Naive thymus-derived CD4-positive, alpha-beta T cell (primary cell): ENCODE data around the gene KRT40. TPM values are rescaled to one million over a fixed set of nuclear protein-coding genes. Genes with fewer than 3 reads are reported as not detected.

Experiments
- ATAC-seq: fragments of 150-1000 bp; cut with Tn5 transposase; 2 replicates; pipeline ENCODE4 v1.10.0; 2021; ENCODE audit warnings: mild to moderate bottlenecking, moderate library complexity
- CTCF ChIA-PET: fragments of 350-600 bp; sonication (Branson Sonifier 250); formaldehyde crosslinking; loops from one replicate; lab custom pipeline; 2021; ENCODE audit warnings: antibody characterized with exemption; lab: Charles Lee
- POLR2A ChIA-PET: fragments of 350-600 bp; sonication (Branson Sonifier 250); formaldehyde crosslinking; loops from one replicate; lab custom pipeline; 2021; ENCODE audit warnings: antibody characterized with exemption, inconsistent platforms; lab: Charles Lee
- DNase-seq, 9 donors: peaks; one replicate each; pipeline versions ENCODE4 v3.0.0 to v3.0.0-alpha.2; 2020 to 2022; ENCODE audit warnings: mixed read lengths in 1 of 9
- H3K27ac ChIP-seq: one replicate; pipeline ENCODE4 v1.7.0; 2013; ENCODE audit warnings: mild to moderate bottlenecking, low read depth, low read length, moderate library complexity
- H3K27me3 ChIP-seq, 2 donors: one replicate each; pipeline ENCODE4 v1.7.0; 2013; ENCODE audit warnings: low read length in 2 of 2, mild to moderate bottlenecking in 2 of 2, moderate library complexity in 2 of 2; ENCODE audit not compliant: control insufficient read depth in 2 of 2, insufficient read depth in 2 of 2
- H3K36me3 ChIP-seq, 3 experiments: 1 replicate in 2 of 3; 2 replicates in 1 of 3; pipeline ENCODE4 v1.7.0; 2013; ENCODE audit warnings: low read length in 3 of 3, mild to moderate bottlenecking in 3 of 3, moderate library complexity in 1 of 3; ENCODE audit not compliant: insufficient read depth in 3 of 3, control insufficient read depth in 2 of 3
- H3K4me1 ChIP-seq, 2 donors: one replicate each; pipeline ENCODE4 v1.7.0; 2013; ENCODE audit warnings: low read length in 2 of 2, mild to moderate bottlenecking in 2 of 2, moderate library complexity in 1 of 2; ENCODE audit not compliant: control insufficient read depth in 2 of 2, insufficient read depth in 2 of 2
- H3K4me3 ChIP-seq: 2 replicates; pipeline ENCODE4 v1.7.0; 2013; ENCODE audit warnings: mild to moderate bottlenecking, low read length
- H3K9me3 ChIP-seq, 3 experiments: 1 replicate in 2 of 3; 2 replicates in 1 of 3; pipeline ENCODE4 v1.7.0; 2013; ENCODE audit warnings: low read length in 3 of 3; ENCODE audit not compliant: control insufficient read depth in 2 of 3
- H3K27ac Mint-ChIP-seq, 9 donors: one replicate each; pipeline ENCODE4 v1.8.0; 2020 to 2022; ENCODE audit warnings: mixed read lengths in 9 of 9, mild to moderate bottlenecking in 8 of 9, moderate library complexity in 5 of 9, inconsistent platforms in 2 of 9
- H3K27me3 Mint-ChIP-seq, 5 donors: one replicate each; pipeline ENCODE4 v1.8.0; 2021 to 2022; ENCODE audit warnings: mixed read lengths in 5 of 5, mild to moderate bottlenecking in 1 of 5
- H3K36me3 Mint-ChIP-seq, 5 donors: one replicate each; pipeline ENCODE4 v1.8.0; 2020 to 2022; ENCODE audit warnings: mixed read lengths in 5 of 5, mild to moderate bottlenecking in 3 of 5, inconsistent platforms in 1 of 5
- H3K4me1 Mint-ChIP-seq, 7 donors: one replicate each; pipeline ENCODE4 v1.8.0; 2020 to 2022; ENCODE audit warnings: mixed read lengths in 7 of 7, mild to moderate bottlenecking in 3 of 7, inconsistent platforms in 1 of 7
- H3K4me3 Mint-ChIP-seq, 10 donors: one replicate each; pipeline ENCODE4 v1.8.0; 2020 to 2022; ENCODE audit warnings: mild to moderate bottlenecking in 10 of 10, mixed read lengths in 10 of 10, moderate library complexity in 6 of 10, inconsistent platforms in 2 of 10
- H3K9me3 Mint-ChIP-seq, 11 donors: one replicate each; pipeline ENCODE4 v1.8.0; 2020 to 2022; ENCODE audit warnings: mixed read lengths in 11 of 11, mild to moderate bottlenecking in 4 of 11, inconsistent platforms in 1 of 11, moderate library complexity in 1 of 11
- intact Hi-C, 2 donors: fragments of 100-400 bp; cut with micrococcal nuclease; formaldehyde crosslinking; loops; one replicate each; pipeline ENCODE4 v1.15.1; 2023
- polyA plus RNA-seq, 2 donors: library from polyadenylated mRNA; unstranded; fragments of 300-500 nt; fragmentation: Illumina TruSeq; gene quantifications; one replicate each; pipeline ENCODE4 v1.2.3, GENCODE V29; 2021
- total RNA-seq, 6 experiments: library from RNA in 5 of 6; stranded (reverse) in 5 of 6; gene quantifications; 1 replicate in 5 of 6; 2 replicates in 1 of 6; pipeline ENCODE4 v1.2.3 and lab custom pipeline; 2021 to 2026

Gene KRT40
- total and polyA plus RNA-seq, 7 experiments from 2014 or later = not detected

GRCh38 chr17:40992666-40993065 is 8.5 kb upstream of the KRT40 start:
- CTCF ChIA-PET = interaction anchor here (0.7 kb wide), 1 partner anchor 58 kb away, joined by 3 read pairs; no protein-coding TSS in a partner anchor
- H3K4me3 Mint-ChIP-seq = no peak overlapping the region
- no peaks in the 10 kb centered on the region for H3K4me1 Mint-ChIP-seq
- H3K4me1 ChIP-seq = no peaks in the 10 kb centered on the region
- H3K27ac ChIP-seq = no peak overlapping the region
- H3K27me3 Mint-ChIP-seq = peaks cover 19 to 53% (median 45%) of the 10 kb centered on the region in 5 donors
- no peaks in the 10 kb centered on the region for H3K9me3 ChIP-seq
- intact Hi-C loops = no loop called here
- POLR2A ChIA-PET = no interaction called here
- peaks cover 0 to 6% (median 0%) of the 10 kb centered on the region in 5 donors for H3K36me3 Mint-ChIP-seq
- H3K4me3 ChIP-seq = no peak overlapping the region
- peaks cover 0 to 4% of the 10 kb centered on the region in 2 donors for H3K27me3 ChIP-seq
- no peaks in the 10 kb centered on the region for H3K36me3 ChIP-seq
- ATAC-seq (no peak), DNase-seq (no peak)
- no peak overlapping the region for H3K27ac Mint-ChIP-seq
- H3K9me3 Mint-ChIP-seq = peaks cover 0 to 2% (median 0%) of the 10 kb centered on the region in 11 donors

DNA sequence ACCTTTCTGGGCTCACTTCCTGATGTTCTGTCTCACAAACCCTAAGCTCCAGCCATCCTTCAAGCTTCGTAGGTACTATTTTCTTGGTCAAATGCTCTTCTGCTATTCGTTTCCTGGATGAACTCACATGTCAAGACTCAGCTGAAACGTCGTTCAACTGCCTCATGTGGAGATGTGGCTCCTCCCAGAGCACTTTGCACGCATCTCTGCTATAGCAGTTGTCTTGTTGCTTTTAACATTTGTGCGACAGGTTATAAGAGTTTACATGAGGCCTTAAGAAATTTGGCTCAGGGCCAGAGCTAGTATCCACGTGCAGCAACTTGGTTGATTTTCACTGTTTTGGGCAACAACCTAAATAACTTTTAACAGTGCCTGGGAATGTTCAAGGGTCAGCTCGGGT is 2.8 kb upstream of the KRT40 start:
- H3K36me3 Mint-ChIP-seq = no peaks in the 10 kb centered on the region
- intact Hi-C loops = no loop called here

DNA sequence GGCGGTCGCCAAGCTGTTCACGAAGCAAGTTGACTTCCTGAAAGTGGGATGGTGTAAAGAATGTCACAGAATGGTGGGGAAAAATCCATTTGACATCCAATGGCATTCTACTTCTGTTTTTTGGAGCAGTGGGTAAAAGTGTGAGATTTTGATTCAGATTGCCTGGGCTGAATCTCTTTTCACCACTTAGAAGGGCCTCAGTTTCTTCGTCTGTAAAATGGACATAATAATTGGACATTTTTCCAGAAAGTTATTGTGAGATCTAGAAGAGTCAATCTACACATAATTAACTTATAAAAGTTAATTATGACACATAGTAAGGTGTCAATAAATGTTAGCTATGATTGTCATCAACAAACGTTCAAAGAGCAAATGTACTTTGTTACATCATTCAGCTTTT is 3.0 kb downstream of the KRT40 start:
- ATAC-seq = no peak
- peaks cover 12 to 26% (median 19%) of the 10 kb centered on the region in 5 donors for H3K27me3 Mint-ChIP-seq
- Histone ChIP-seq H3K27ac (no peak overlapping the region), H3K9me3 (no peaks in the 10 kb centered on the region), H3K27me3 (no peaks in the 10 kb centered on the region), H3K4me1 (no peaks in the 10 kb centered on the region), H3K4me3 (no peak overlapping the region), H3K36me3 (no peaks in the 10 kb centered on the region)
- H3K9me3 Mint-ChIP-seq = no peaks in the 10 kb centered on the region
- H3K27ac Mint-ChIP-seq = no peak overlapping the region
- ChIA-PET CTCF (no interaction called here), POLR2A (no interaction called here)
- intact Hi-C loops = no loop called here
- no peak for DNase-seq
- H3K36me3 Mint-ChIP-seq = no peaks in the 10 kb centered on the region
- H3K4me3 Mint-ChIP-seq = no peak overlapping the region
- no peaks in the 10 kb centered on the region for H3K4me1 Mint-ChIP-seq

More for the DNA sequence above, 2.8 kb upstream of the KRT40 start:
- no peak for DNase-seq
- no peaks in the 10 kb centered on the region for H3K9me3 ChIP-seq
- Mint-ChIP-seq H3K4me1 (no peaks in the 10 kb centered on the region), H3K27me3 (peaks cover 0 to 48% (median 21%) of the 10 kb centered on the region in 5 donors), H3K27ac (no peak overlapping the region), H3K9me3 (peaks cover 0 to 2% (median 0%) of the 10 kb centered on the region in 11 donors), H3K4me3 (no peak overlapping the region)
- no peak overlapping the region for H3K4me3 ChIP-seq
- H3K4me1 ChIP-seq = no peaks in the 10 kb centered on the region
- POLR2A ChIA-PET = no interaction called here
- no peak overlapping the region for H3K27ac ChIP-seq
- H3K27me3 ChIP-seq = no peaks in the 10 kb centered on the region
- H3K36me3 ChIP-seq = no peaks in the 10 kb centered on the region
- CTCF ChIA-PET = no interaction called here
- ATAC-seq = no peak

- Mint-ChIP-seq H3K27ac (no peak overlapping the region), H3K36me3 (no peaks in the 10 kb centered on the region), H3K9me3 (no peaks in the 10 kb centered on the region), H3K4me1 (no peaks in the 10 kb centered on the region), H3K4me3 (no peak overlapping the region), H3K27me3 (peaks cover 14 to 28% (median 19%) of the 10 kb centered on the region in 5 donors)
- H3K27me3 ChIP-seq = no peaks in the 10 kb centered on the region
- H3K4me3 ChIP-seq = no peak overlapping the region
- intact Hi-C loops = no loop called here
- ATAC-seq = no peak
- H3K4me1 ChIP-seq = no peaks in the 10 kb centered on the region
- H3K27ac ChIP-seq = no peak overlapping the region
- H3K36me3 ChIP-seq = no peaks in the 10 kb centered on the region
- CTCF ChIA-PET = no interaction called here
- POLR2A ChIA-PET = no interaction called here
- H3K9me3 ChIP-seq = no peaks in the 10 kb centered on the region
- no peak for DNase-seq
Observed at GRCh38 chr17:40980596-40980995, 3.5 kb downstream of the KRT40 start.

DNA sequence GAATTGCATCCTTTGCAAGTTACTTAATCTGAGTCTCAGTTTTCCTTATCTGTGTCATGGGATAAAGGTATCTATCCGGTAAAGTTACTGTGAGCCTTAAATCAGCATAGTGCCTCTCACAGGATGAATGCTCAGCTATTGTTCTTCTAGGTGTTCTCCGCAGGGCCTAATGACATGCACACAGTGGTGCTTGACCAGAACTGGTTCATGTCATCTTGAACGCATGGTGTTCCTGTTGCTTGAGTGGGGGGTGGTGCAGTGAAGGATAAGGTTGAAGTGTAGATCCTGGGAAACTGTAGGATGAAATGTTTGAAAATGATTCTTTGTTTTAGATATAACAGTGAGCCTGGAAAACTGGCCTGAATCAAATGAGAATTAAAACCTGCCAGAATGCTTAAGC is 4.0 kb downstream of the KRT40 start:
- CTCF ChIA-PET = no interaction called here

GRCh38 chr17:40978575-40979151 is 5.5 kb downstream of the KRT40 start:
- no peak overlapping the region for H3K4me3 ChIP-seq
- no peak overlapping the region for H3K27ac Mint-ChIP-seq
- no peak overlapping the region for H3K27ac ChIP-seq
- DNase-seq (no peak), ATAC-seq (no peak)
- H3K4me3 Mint-ChIP-seq = no peak overlapping the region
- H3K9me3 Mint-ChIP-seq = no peaks in the 10 kb centered on the region
- no peaks in the 10 kb centered on the region for H3K9me3 ChIP-seq
- ChIA-PET POLR2A (no interaction called here), CTCF (no interaction called here)
- H3K36me3 ChIP-seq = no peaks in the 10 kb centered on the region
- H3K4me1 Mint-ChIP-seq = no peaks in the 10 kb centered on the region
- H3K27me3 Mint-ChIP-seq = peaks cover 14 to 25% (median 21%) of the 10 kb centered on the region in 5 donors
- no peaks in the 10 kb centered on the region for H3K4me1 ChIP-seq
- intact Hi-C loops = no loop called here
- no peaks in the 10 kb centered on the region for H3K36me3 Mint-ChIP-seq
- H3K27me3 ChIP-seq = no peaks in the 10 kb centered on the region

More for the DNA sequence above, 4.0 kb downstream of the KRT40 start:
- Mint-ChIP-seq H3K27me3 (peaks cover 17 to 29% (median 24%) of the 10 kb centered on the region in 5 donors), H3K36me3 (no peaks in the 10 kb centered on the region), H3K4me1 (no peaks in the 10 kb centered on the region), H3K9me3 (no peaks in the 10 kb centered on the region), H3K27ac (no peak overlapping the region), H3K4me3 (no peak overlapping the region)
- H3K27me3 ChIP-seq = no peaks in the 10 kb centered on the region
- DNase-seq = no peak
- POLR2A ChIA-PET = no interaction called here
- H3K36me3 ChIP-seq = no peaks in the 10 kb centered on the region
- H3K4me3 ChIP-seq = no peak overlapping the region
- H3K4me1 ChIP-seq = no peaks in the 10 kb centered on the region
- intact Hi-C loops = no loop called here
- no peak overlapping the region for H3K27ac ChIP-seq
- no peak for ATAC-seq
- no peaks in the 10 kb centered on the region for H3K9me3 ChIP-seq

DNA sequence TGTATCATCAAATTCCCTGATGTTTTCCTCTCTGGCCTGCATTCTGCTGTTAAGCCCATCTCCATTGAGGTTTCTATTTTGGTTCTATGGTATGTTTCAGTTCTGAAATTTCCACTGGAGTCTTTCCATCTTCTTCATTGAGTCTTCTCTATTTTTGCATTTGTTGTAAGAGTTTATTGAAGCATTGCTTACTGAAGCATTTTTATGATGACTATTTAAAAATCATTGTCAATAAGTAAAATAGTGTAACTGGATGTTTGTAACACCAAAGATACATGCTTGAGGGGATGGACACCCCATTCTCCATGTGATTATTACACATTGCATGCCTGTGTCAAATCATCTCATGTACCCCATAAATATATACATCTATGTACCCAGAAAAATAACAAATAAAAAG is 8.6 kb downstream of the KRT40 start:
- no peaks in the 10 kb centered on the region for H3K9me3 Mint-ChIP-seq
- POLR2A ChIA-PET = no interaction called here
- CTCF ChIA-PET = no interaction called here
- H3K36me3 Mint-ChIP-seq = no peaks in the 10 kb centered on the region
- no peaks in the 10 kb centered on the region for H3K4me1 ChIP-seq
- no peak overlapping the region for H3K27ac Mint-ChIP-seq
- intact Hi-C loops = no loop called here
- no peak overlapping the region for H3K27ac ChIP-seq
- H3K27me3 ChIP-seq = no peaks in the 10 kb centered on the region
- H3K4me1 Mint-ChIP-seq = no peaks in the 10 kb centered on the region
- H3K36me3 ChIP-seq = no peaks in the 10 kb centered on the region
- no peak overlapping the region for H3K4me3 Mint-ChIP-seq
- DNase-seq = no peak
- no peak for ATAC-seq
- H3K9me3 ChIP-seq = no peaks in the 10 kb centered on the region
- H3K27me3 Mint-ChIP-seq = peaks cover 9 to 31% (median 17%) of the 10 kb centered on the region in 5 donors
- H3K4me3 ChIP-seq = no peak overlapping the region
